PC-3 (cell line): ENCODE results near the gene CES2. TPM values are rescaled to one million over a fixed set of nuclear protein-coding genes. Genes with fewer than 3 reads are reported as not detected.

Experiments used
- ATAC-seq: fragments of 200-7000 bp; cut with Tn5 transposase; 2 replicates; pipeline ENCODE4 v1.9.1; 2020; ENCODE audit warnings: mild to moderate bottlenecking, moderate library complexity
- BruUV-seq: library from RNA; stranded (reverse); fragments of 400-500 nt; replicated peaks from 2 replicates; lab custom pipeline; 2021; lab: Mats Ljungman, UMichigan
- CTCF ChIA-PET: fragments of 300-600 bp; sonication (Branson Sonifier 250); formaldehyde crosslinking; loops from one replicate; lab custom pipeline; 2022; ENCODE audit warnings: antibody characterized with exemption; lab: Charles Lee
- POLR2A ChIA-PET: fragments of 300-600 bp; sonication (Branson Sonifier 250); formaldehyde crosslinking; loops from one replicate; lab custom pipeline; 2022; ENCODE audit warnings: antibody characterized with exemption; ENCODE audit not compliant: unreplicated experiment; lab: Charles Lee
- DNase-seq: peaks from one replicate; pipeline ENCODE4 v3.0.0-alpha.2; 2015
- H2AFZ ChIP-seq: fragments of 300-600 bp; sonication (generic); 2 replicates; pipeline ENCODE4 v1.6.0; 2016; ENCODE audit warnings: antibody characterized with exemption, low read length
- H3F3A ChIP-seq: fragments of 300-600 bp; sonication (generic); one replicate; pipeline ENCODE4 v1.6.0; 2017; ENCODE audit warnings: antibody characterized with exemption, low read length, control low read depth, mild to moderate bottlenecking; ENCODE audit not compliant: unreplicated experiment
- H3K27ac ChIP-seq: fragments of 300-600 bp; sonication (generic); 2 replicates; pipeline ENCODE4 v1.5.1; 2016; ENCODE audit warnings: mild to moderate bottlenecking, low read length
- H3K27me3 ChIP-seq: fragments of 300-600 bp; sonication (generic); 2 replicates; pipeline ENCODE4 v1.6.1; 2016; ENCODE audit warnings: low read length, mixed read lengths
- H3K36me3 ChIP-seq: fragments of 300-600 bp; sonication (generic); 2 replicates; pipeline ENCODE4 v1.6.1; 2016; ENCODE audit warnings: low read depth, mixed run types, low read length, mixed read lengths
- H3K4me1 ChIP-seq: fragments of 300-600 bp; sonication (generic); 2 replicates; pipeline ENCODE4 v1.5.1; 2016; ENCODE audit warnings: low read length; ENCODE audit not compliant: insufficient read depth
- H3K4me2 ChIP-seq: fragments of 300-600 bp; sonication (generic); 2 replicates; pipeline ENCODE4 v1.6.0; 2016; ENCODE audit warnings: low read length
- H3K4me3 ChIP-seq: fragments of 300-600 bp; sonication (generic); 2 replicates; pipeline ENCODE4 v1.5.1; 2016; ENCODE audit warnings: mild to moderate bottlenecking, low read length, mixed read lengths
- H3K79me2 ChIP-seq: fragments of 300-600 bp; sonication (generic); 2 replicates; pipeline ENCODE4 v1.6.1; 2017; ENCODE audit warnings: low read length, mixed read lengths
- H3K9ac ChIP-seq: fragments of 300-600 bp; sonication (generic); 2 replicates; pipeline ENCODE4 v1.6.0; 2016; ENCODE audit warnings: mild to moderate bottlenecking, low read length
- H3K9me2 ChIP-seq: fragments of 300-600 bp; sonication (generic); replicated peaks from 2 replicates; pipeline ENCODE4 v1.6.1; 2016; ENCODE audit warnings: mixed run types, low read length, mixed read lengths
- H3K9me3 ChIP-seq: fragments of 300-600 bp; sonication (generic); 2 replicates; pipeline ENCODE4 v1.6.1; 2016; ENCODE audit warnings: low read length, mixed read lengths
- H4K20me1 ChIP-seq: fragments of 300-600 bp; sonication (generic); 2 replicates; pipeline ENCODE4 v1.6.1; 2016; ENCODE audit warnings: low read length, mixed read lengths
- CTCF ChIP-seq: fragments of 300-600 bp; sonication (generic); conservative IDR thresholded peaks from 2 replicates; pipeline ENCODE4 v1.5.1; 2017; ENCODE audit warnings: antibody characterized with exemption, low read depth, mild to moderate bottlenecking, low read length
- EZH2 ChIP-seq: fragments of 300-600 bp; sonication (generic); IDR thresholded peaks from one replicate; pipeline ENCODE4 v1.6.1; 2017; ENCODE audit warnings: antibody characterized with exemption, mild to moderate bottlenecking, low read length; ENCODE audit not compliant: unreplicated experiment
- EZH2phosphoT487 ChIP-seq: fragments of 300-600 bp; sonication (generic); IDR thresholded peaks from 2 replicates; pipeline ENCODE4 v1.6.1; 2018; ENCODE audit warnings: mild to moderate bottlenecking, antibody characterized with exemption, low read length, borderline replicate concordance
- intact Hi-C: fragments of 100-400 bp; cut with micrococcal nuclease; formaldehyde crosslinking; loops from 2 replicates; pipeline ENCODE4 v1.9.0; 2023
- total RNA-seq: library from RNA; depleted of rRNA; stranded (reverse); fragments of >200 nt; gene quantifications from 2 replicates; pipeline ENCODE4 v1.2.3, GENCODE V29; 2014

The CES2 gene
- total RNA-seq, 1 experiment from 2014 or later: 15.8 TPM

GRCh38 chr16:66908116-66908515 is 27.2 kb upstream of the CES2 start:
- H3K9ac ChIP-seq: no peak overlapping the region
- no peak overlapping the region for H2AFZ ChIP-seq
- H3K4me3 ChIP-seq: no peak overlapping the region
- H4K20me1 ChIP-seq: no peaks in the 10 kb centered on the region
- intact Hi-C loops: no loop called here
- H3K79me2 ChIP-seq: no peaks in the 10 kb centered on the region
- CTCF ChIA-PET: no interaction called here
- ATAC-seq: no peak
- H3K4me2 ChIP-seq: no peak overlapping the region
- H3K27me3 ChIP-seq: no peaks in the 10 kb centered on the region
- no peaks in the 10 kb centered on the region for H3K36me3 ChIP-seq
- no peak for DNase-seq
- H3K9me2 ChIP-seq: no peaks in the 10 kb centered on the region
- no peaks in the 10 kb centered on the region for H3F3A ChIP-seq
- no peak overlapping the region for H3K27ac ChIP-seq
- no peaks in the 10 kb centered on the region for H3K9me3 ChIP-seq
- H3K4me1 ChIP-seq: no peaks in the 10 kb centered on the region
- BruUV-seq: no TSS peak
- POLR2A ChIA-PET: no interaction called here
- TF ChIP-seq CTCF: no peak
- TF ChIP-seq EZH2: no peak
- TF ChIP-seq EZH2phosphoT487: no peak

GRCh38 chr16:66908762-66909559 is 26.4 kb upstream of the CES2 start:
- no peak overlapping the region for H3K9ac ChIP-seq
- no peaks in the 10 kb centered on the region for H3K79me2 ChIP-seq
- H4K20me1 ChIP-seq: no peaks in the 10 kb centered on the region
- ChIA-PET POLR2A (no interaction called here), CTCF (interaction anchor here (0.6 kb wide), 1 partner anchor 339 kb away, joined by 3 read pairs; no protein-coding TSS in a partner anchor)
- H3K9me3 ChIP-seq: no peaks in the 10 kb centered on the region
- H3K4me1 ChIP-seq: no peaks in the 10 kb centered on the region
- DNase-seq: no peak
- ATAC-seq: no peak
- no peak overlapping the region for H3K4me2 ChIP-seq
- no peaks in the 10 kb centered on the region for H3F3A ChIP-seq
- H3K27ac ChIP-seq: no peak overlapping the region
- no TSS peak for BruUV-seq
- intact Hi-C loops: no loop called here
- no peak overlapping the region for H3K4me3 ChIP-seq
- H3K27me3 ChIP-seq: no peaks in the 10 kb centered on the region
- H3K36me3 ChIP-seq: no peaks in the 10 kb centered on the region
- H2AFZ ChIP-seq: no peak overlapping the region
- TF ChIP-seq CTCF: no peak
- no peak for TF ChIP-seq EZH2
- TF ChIP-seq EZH2phosphoT487: no peak
- no peaks in the 10 kb centered on the region for H3K9me2 ChIP-seq
